Hematopoietic multipotent progenitor cell treated with erythropoietin and hydrocortisone succinate and interleukin-3 and kit ligand, for 17 days (in vitro differentiated cells): ENCODE measurements around the gene AOAH.
"Not testable (repeated sequence)": the region's sequence is repeated elsewhere in the genome, so short reads cannot be mapped to it uniquely, and the experiment has no call there.

Experiments
- DNase-seq: peaks from one replicate; pipeline ENCODE4 v3.0.0-alpha.2; 2015; ENCODE audit warnings: low spot score

AOAH gene

DNA sequence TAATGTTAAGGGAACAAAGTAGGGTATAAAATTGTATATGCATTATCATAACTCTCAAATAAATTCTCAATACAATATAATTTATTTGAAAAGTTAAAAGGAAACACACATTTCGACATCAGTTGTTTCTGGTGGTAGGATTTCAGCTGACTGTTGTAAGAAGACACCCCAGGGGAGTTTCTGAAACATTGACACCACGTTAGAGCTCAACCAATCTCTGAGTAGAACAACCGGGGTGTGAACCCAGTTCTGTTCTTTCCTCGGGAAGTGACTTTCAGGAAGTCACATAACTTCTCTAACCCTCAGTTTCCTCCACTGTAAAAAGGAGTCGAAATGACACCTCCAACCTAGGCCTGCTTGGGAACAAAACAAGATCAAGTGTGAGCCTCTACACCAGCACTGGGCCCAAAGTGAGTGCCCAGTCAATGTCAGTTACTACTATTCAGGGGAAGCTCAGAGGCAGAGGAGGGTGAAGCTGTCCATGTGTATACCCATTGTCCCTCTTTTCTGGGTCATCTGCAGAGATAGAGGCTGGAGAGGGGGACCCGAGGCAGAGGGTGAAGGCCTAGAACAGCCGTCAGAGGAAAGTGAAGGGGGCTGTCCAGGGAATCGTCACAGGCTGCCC, 67.1 kb downstream of the AOAH start:
- DNase-seq = no peak

DNA sequence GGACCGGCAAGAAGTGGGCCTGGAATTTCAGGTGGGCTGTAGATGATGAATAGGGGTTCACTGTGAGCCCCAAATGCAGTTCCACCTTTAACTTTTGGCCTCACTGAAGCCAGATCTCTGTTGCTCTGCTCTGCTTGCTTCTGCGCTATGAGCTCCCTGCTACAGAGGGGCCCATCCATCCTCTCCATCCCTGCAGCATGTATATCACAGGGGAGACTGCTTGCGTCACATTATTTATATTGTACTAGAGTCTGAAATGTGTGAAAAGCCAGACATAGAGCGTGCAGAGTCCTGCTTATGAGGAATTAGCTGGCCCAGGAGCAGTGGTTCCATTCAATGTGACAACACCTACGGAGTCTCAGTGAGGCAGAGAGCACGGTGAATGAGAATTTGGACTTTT, 69.9 kb downstream of the AOAH start:
- DNase-seq = no peak

DNA sequence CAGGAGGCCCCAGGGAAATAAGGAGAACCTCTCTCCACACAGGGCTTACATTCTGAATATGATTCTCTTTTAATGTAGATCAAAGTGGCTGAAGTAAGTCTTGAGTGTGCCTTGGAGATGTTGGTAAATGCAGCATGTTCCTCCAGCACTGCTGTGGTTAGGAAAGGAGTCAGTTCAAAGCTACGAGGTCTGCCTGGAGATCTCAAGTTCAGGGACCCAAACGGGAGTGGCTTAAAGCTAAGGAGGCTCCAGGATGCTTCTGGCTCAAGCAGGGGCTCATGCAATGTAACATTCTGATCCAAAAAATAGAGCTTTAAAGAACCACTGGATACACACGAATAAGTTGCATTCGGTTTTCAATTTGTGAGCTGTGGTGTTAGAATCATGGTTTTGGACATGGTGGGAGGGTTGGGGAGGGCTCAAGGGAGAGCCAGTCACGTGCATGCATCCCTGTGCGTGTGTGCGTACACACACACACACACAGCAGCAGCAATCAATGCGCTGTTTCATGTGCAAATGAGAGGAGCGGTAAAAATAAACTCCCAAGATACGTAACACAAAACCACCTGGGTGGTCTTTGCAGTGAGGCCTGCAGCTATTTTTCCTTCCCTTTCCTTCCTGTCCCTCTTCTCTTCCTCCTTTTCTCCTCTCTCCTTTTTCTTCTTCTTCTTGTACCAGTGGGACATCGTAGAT, 70.5 kb downstream of the AOAH start:
- no peak for DNase-seq

DNA sequence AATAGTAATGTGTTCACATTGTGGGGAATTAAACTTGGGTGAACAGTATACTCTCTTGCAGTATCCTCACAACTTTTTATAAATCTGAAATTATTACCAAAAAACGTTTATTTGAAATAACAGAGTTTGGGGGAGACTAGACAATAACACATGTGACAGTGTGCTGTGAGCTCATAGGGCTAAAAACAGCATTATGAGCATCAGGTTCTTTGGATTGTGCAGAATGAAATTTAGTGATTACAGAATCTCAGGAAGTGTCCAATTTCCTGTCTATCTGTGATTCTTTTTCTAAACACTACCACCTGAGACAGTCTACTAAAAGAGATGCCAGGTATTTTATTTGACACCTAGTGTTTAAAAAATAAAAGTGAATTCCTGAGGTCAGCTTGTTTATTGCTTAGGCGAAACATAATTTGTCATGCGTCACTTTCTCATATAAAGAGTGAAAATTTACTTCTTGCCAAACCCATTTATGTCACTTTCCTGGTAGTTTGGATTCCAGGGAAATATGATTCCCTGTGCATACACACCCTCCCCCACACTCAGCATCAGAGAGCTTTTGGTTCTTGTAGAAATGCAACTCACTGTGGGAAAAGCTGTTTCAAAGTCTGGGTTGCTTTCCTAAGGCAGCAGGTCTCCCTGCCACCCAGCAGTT, 71.2 kb downstream of the AOAH start:
- no peak for DNase-seq

DNA sequence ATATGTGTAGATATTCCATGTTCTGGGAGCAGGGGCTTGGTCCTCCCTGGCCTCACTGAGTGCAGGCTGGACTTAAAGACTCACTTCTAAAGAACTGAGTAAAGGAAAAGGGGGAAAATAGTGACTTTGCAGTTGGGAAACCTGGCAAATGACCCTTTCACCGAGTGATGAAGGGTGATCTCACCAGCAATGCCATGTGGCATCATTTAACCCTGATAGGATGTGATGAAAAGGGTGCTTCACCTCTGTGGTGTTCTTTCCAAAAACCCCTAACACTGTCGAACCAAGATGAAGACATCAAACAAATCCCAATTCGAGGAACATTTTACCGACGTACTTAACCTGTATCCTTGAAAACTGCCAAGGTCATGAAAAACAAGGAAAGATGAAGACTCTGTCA, 71.9 kb downstream of the AOAH start:
- no peak for DNase-seq

DNA sequence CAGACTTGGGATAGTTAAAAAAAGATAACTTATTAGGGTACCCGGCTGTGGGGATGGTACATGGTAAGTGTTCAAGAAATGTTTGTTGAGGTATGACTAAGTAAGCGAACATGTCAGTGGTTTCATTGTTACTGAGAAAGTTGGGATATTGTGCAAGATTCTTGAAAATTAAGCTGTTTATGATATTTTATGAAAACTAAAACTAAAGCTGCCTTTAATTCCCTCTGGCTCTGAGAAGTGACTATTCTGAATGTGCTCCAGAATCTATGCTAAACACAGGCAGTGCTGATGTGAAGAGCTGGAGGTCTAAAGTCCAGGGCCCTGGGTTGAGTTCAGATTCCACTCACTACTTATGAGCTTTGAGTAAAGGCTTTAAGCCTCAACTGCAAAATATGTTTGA, 72.9 kb downstream of the AOAH start:
- DNase-seq = no peak

DNA sequence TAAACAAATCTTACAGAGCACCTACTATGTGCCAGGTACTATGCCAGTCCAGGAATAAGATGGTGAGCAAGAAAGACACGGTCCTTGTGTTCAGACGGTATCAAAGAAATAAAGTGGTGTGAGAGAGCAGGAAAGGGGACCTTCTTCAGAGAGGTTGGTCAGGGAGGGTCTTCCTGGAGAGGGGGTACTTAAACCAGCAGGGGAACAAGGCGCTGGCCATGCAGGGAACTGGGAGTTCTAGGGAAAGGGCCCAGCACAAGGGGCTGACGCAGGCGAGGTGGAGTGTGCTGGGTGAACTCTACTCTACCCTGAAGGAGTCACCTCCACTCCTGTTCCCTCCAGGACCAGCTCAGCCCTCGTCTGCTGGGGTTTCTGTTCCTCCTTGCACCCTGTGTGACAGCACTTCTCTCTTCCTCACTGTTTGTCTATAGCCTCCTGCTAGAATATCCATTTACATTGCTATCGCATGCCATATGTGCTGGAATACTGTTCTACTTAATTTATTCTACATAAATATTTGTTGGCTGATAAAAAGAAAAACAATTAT, 73.5 kb downstream of the AOAH start:
- DNase-seq = no peak

DNA sequence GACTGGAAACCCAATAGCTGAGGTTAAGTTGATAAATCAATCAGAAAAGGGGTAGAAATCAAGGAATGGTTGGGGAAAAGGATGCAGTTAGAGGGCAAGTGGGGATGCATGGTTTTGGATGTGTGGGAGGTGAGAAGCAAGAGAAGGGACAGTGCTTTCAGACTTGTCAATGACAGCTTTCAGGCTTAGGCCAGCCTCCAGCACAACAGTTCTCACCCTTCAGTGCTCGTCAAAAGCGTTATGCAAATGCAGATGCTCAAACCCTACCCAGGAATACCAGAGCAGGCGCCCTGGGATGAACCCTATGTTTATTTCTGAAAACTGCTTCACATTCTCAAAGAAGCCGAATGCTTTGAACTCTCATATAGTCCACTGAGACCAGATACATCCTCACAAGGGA, 74.0 kb downstream of the AOAH start:
- DNase-seq = no peak

DNA sequence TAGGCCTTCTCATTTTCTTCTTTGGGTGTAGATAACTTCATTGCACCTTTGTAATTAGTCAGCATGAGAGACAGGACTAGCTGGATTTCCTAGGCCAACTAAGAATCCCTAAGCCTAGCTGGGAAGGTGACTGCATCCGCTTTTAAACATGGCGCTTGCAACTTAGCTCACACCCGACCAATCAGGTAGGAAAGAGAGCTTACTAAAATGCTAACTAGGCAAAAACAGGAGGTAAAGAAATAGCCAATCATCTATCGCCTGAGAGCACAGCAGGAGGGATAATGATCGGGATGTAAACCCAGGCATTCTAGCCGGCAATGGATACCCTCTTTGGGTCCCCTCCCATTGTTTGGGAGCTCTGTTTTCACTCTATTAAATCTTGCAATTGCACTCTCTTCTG, 75.0 kb downstream of the AOAH start:
- DNase-seq = not testable (repeated sequence)

DNA sequence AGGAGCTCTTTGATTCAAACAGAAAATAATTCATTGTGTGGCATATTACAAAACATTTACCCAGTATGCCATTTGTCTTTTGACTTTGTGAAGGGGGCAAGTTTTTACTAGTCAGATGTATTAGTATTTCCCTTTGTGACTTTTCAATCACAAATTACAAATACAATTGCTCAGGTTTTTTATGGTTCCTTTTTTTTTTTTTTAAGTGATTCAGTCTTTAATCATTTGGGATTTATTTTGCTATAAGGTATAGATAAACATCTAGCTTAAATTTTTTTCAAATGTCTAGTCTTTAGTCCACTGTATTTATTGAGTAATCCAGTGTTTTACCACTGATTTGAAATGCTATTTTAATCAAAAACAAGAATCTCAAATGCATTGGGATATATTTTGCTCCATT, 75.9 kb downstream of the AOAH start:
- DNase-seq = no peak

DNA sequence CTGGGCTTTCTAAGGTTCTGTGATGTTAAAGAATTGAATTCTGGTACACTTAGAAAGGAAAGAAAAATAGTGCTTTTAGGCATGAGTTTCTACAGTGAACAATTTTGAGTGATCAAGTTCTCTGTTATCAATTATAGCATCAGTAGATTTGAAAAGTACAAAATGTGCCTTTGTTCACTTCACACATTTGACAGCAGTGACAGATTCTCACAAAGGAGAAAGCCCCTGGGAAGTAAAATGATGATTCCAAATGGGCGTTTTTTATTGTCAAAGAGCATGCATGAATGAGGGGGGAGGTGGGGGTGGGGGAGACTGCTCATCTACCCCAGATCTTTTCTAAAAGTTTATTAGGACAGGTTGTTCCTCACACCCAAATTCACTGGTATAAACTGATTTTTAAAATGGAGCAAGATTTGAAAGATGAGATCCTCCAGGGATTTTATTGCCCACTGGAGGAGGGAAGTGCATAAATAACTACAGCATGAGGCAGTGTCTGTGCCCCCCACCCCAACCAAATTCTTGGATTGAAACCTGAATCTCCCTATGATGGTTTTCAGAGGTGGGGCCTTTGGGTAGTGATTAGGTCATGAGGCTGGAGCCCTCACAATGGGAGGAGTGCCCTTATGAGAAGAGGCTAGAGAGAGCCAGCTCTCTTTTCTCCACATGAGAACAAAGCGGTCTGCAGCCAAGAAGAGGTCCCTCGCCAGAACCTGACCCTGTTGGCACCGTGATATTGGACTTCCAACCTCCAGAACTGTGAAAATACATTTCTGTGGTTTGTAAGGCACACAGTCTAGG, 79.5 kb downstream of the AOAH start:
- DNase-seq = no peak

DNA sequence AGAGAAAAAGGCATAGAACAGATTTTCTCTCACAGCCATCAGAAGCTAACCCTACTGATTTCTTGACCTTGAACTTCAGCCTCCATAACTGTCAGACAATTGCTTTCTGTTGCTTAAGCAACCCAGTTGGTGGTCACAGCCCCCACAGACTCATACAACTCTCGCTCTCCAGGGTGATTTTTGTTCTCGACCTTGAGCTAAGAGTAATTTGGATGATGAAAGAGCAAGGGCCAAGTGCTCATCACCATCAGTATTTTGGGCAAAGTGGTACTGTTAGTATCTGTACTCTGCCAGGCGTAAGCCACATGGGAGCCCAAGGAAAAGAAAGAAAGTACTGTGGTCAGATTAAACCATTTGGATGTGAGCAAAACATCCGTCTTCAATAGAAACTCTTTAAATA, 81.9 kb downstream of the AOAH start:
- DNase-seq = no peak

DNA sequence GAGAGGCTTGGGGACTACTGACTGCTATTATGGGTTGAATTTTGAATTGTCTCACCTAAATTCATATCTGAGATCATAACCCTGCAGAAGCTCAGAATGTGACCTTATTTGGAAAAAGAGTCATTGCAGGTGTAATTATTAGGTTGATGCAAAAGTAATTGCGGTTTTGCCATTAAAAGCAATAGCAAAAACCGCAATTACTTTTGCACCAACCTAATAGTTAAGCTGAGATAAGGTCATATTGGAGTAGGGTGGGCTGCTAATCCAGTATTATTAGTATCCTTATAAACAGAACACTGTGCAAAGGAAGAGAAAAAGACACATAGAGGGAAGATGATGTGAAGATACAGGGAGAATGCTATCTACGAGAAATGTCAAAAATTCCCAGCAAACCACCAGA, 82.3 kb downstream of the AOAH start:
- no peak for DNase-seq

DNA sequence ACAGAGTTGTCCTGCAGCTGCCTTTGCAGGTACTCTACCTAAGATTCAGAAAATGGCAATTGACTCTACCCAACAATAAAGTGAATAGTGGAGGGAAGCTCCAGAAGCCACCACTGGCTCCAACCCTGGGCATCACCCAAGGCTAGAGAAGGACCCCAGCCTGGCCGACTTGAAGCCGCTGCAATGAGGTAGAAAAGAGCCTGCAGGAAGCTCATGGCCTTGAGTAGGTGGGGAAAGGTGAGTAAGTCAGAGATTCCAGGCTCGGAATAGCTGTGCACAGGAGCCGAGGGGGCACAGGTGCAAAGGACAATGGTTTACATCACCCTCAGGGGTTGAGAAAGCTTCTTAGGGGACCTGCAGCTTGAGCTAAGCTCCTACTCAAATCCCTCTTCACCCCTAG, 83.6 kb downstream of the AOAH start:
- DNase-seq = no peak

DNA sequence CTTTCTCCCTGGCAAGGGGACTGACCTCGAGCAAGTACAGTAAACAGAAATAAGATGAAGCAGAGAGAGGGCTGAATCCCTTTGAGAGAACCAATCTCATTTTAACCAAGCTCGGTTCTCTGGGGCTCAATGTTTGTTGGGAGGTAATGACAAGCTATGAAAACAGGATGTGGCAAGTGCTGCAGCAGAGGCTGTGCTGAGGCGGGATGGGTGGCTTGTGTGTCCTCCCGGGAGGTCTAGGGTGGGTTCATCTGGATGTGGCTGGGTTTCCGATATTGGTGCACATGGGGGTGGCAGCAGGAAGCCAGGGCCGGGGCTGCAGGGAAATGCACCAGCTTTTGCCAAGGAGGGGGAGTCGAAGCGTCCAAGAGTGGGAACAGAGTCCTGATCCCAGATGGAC, 84.5 kb downstream of the AOAH start:
- DNase-seq = no peak

DNA sequence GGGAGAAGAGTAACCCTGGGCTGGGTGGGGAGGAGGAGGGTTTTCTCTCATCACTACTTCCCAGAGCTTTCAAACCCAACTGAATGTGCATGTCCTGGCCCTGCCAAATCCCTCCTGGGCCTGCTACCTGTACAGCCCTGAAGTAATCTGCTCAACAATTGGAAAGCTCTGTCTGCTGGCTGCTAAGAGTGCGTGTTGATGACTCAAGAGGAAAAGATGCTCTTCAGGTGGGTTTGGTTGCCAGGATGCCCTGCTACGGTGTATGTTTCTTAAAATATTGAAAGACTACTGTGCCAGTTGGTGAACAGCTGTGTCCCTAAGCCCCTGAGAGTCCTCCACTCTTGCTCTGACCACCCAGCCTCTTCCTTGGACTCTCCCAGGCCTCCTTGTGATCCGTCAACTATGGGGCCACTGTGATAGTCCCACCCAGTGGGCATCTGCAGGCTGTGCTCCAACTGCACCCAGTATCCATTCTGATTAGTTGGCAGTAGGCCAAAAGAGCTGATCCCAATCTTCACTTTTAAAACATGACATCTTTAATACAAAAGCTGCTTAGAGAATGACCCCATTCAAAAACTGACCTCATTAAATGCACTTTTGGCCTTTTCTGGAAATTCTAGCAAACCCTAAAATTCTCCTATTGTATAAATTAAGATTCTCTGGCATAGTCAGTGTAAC, 85.6 kb downstream of the AOAH start:
- DNase-seq = no peak

DNA sequence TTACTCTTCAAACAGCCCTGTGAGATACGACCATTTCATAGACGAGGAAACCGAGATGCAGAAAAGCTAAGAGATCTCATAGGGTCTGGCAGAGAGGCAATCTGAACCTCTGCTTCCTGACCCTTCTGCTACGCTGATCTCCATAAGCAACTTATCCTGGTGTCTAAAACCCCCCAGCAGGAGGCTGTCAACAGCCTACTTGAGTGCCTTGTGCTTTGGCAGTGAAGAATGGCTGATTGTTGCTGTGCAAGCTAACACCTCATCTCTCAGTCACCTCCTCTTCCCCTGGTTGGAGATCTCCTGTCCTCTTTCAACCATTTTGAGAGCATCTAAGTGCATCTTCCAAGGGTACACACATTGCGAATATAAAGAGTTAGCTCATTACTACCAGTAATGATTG, 86.2 kb downstream of the AOAH start:
- no peak for DNase-seq

DNA sequence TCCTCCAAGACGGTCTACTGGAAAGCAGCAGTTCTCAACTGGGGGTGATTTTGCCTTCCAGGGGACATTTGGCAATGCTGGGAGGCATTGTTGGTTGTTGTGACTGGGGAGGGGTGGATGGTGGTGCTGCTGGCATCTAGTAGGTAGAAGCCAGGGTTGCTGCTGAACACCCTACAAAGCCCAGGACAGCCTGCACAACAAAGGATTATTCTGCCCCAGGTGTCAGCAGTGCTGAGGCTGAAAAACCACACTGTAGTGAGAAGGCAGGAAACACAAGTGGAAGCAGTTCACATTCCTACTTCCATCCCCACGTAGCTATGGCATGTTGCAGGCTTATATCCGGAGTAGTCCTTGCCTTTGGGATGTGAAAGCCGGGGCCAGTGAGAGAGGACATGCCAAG, 86.9 kb downstream of the AOAH start:
- DNase-seq = no peak

DNA sequence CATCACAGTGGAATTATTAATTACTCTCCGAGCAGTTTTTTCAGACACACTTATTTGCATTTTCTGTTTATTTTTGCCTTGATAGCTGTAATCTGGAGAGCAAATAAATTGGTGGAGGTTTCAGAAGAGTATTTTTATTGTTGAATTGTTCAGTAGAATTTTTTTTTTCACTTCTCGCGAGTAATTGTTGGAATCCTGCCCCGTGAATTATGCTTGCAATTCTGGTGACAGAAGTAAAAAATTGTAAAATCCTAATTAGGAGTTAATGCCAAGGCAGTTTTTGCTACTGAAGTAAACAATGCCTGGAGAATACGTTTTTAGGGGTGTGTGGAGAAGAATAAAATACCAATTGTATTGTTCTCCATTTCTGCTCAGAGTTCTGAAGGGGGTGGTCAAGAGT, 88.2 kb downstream of the AOAH start:
- DNase-seq = no peak

DNA sequence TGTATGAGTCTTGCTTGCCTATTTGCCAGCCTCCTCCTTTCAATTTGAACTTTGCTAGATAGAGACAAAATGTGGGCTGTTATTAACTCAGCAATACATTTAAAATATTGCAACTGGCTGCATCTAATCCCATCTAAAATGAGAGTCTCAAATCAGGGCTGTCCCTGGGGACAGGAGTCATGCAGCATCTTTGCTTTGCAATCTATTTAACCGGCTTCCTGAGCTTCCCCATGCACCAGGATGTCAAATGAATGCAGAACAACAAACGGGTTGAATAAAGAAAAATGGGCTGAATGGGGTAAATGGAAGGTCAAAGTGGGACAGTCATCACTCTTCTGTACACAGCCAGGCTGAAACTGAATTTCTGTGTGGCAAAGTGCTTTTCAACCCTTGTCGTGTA, 89.2 kb downstream of the AOAH start:
- DNase-seq = no peak

DNA sequence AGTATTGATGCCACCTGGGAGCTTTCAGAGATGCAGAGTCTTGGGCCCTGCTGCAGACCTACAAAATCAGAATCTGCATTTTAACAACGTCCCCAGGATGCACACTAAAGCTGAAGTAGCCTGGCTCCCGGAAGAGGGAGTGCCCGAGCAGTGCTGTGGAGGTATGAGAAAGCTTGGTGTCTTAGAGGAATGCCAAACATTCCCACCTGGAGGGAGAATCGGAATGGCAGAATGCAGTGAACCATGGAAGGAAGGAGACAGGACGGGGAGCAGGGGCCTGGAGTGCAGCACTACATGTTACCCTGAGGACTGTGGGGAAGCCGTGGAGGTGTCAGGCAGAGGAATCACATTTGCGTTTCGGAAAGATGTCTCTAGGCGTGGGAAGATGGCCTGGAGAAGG, 90.9 kb downstream of the AOAH start:
- DNase-seq = no peak

DNA sequence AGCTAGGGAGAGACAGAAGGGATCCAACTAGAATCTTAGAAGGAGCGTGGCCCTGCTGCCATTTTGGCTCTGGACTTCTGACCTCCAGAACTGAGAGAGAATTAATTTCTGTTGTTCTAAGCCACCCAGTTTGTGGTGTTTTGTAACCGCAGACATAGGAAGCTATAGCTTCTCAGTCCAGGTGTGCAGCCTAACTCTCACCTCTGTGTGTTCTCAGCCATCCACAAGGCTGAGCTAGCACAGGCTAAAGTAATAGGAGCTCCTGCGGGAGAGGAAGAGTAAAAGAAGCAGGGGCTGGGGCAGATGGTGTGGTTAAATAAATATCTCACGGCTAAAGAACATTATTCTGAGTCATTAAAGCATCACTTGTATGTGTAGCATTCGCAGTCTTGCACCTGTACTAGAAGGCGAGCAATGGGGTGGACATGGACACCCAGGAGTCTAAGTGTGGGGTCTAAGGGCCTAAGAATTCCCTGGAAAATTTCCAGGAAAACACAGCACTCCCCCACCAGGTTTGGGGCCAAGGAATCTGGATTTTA, 94.1 kb downstream of the AOAH start:
- DNase-seq = no peak
